Panc1 (cell line): ENCODE results near the gene EPHB2.

Experiments
- CTCF ChIP-seq: fragments of 450-650 bp; IDR thresholded peaks from 2 replicates; pipeline ENCODE4 v1.5.1; 2017; ENCODE audit warnings: mild to moderate bottlenecking
- POLR2AphosphoS5 ChIP-seq: IDR thresholded peaks from 2 replicates; pipeline ENCODE4 v1.6.1; 2012; ENCODE audit warnings: mild to moderate bottlenecking, low read depth, low read length, moderate library complexity
- SIN3A ChIP-seq: IDR thresholded peaks from 2 replicates; pipeline ENCODE4 v1.6.1; 2012; ENCODE audit warnings: low read depth, mild to moderate bottlenecking, low read length, moderate library complexity, borderline replicate concordance; ENCODE audit not compliant: insufficient read depth
- TCF7L2 ChIP-seq: IDR thresholded peaks from 2 replicates; pipeline ENCODE4 v1.6.1; 2011; ENCODE audit warnings: mild to moderate bottlenecking, low read depth, low read length, inconsistent platforms
- TF ChIP-seq, protein P1 (sequence below), 2 experiments: IDR thresholded peaks; 2 replicates each; pipeline ENCODE4 v1.6.1; 2011 to 2012; ENCODE audit warnings: low read depth in 2 of 2, control low read depth in 1 of 2, low read length in 1 of 2, mild to moderate bottlenecking in 1 of 2, moderate library complexity in 1 of 2; ENCODE audit not compliant: insufficient read depth in 1 of 2

DNA sequence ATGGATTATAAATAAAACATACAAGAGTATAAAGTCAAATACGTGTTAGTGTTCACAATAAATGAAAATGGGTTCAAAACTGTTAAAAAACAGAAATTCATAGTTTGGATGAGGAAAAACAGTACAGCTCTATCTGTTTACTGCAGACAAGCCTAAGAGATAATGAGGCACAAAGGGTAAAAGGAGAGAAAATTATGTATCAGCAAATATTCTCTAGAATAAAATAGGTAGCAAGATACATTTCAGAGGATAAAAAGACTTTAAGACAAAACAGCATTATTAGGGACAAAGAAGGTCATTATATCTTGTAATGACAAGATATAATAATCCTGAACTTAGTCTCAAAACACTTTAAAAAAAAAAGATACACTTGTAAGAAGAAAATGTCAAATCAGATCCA, 123.1 kb downstream of the EPHB2 start:
- TF ChIP-seq TCF7L2 (no peak), CTCF (no peak), POLR2AphosphoS5 (no peak), SIN3A (no peak)
- TF ChIP-seq, protein P1, sequence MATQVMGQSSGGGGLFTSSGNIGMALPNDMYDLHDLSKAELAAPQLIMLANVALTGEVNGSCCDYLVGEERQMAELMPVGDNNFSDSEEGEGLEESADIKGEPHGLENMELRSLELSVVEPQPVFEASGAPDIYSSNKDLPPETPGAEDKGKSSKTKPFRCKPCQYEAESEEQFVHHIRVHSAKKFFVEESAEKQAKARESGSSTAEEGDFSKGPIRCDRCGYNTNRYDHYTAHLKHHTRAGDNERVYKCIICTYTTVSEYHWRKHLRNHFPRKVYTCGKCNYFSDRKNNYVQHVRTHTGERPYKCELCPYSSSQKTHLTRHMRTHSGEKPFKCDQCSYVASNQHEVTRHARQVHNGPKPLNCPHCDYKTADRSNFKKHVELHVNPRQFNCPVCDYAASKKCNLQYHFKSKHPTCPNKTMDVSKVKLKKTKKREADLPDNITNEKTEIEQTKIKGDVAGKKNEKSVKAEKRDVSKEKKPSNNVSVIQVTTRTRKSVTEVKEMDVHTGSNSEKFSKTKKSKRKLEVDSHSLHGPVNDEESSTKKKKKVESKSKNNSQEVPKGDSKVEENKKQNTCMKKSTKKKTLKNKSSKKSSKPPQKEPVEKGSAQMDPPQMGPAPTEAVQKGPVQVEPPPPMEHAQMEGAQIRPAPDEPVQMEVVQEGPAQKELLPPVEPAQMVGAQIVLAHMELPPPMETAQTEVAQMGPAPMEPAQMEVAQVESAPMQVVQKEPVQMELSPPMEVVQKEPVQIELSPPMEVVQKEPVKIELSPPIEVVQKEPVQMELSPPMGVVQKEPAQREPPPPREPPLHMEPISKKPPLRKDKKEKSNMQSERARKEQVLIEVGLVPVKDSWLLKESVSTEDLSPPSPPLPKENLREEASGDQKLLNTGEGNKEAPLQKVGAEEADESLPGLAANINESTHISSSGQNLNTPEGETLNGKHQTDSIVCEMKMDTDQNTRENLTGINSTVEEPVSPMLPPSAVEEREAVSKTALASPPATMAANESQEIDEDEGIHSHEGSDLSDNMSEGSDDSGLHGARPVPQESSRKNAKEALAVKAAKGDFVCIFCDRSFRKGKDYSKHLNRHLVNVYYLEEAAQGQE (IDR thresholded peaks at IDR 0.05; ENCODE audit: insufficient read depth in 1 of 2, low read depth in 2 of 2, low read length in 1 of 2), result no peak
